Right lobe of liver (tissue), 4 donors: ENCODE data around the gene UBE2J1.

Source experiments
- POLR2A ChIP-seq: fragments of 450-650 bp; IDR thresholded peaks from one replicate; pipeline ENCODE4 v1.6.1; 2017; ENCODE audit warnings: antibody characterized with exemption, mild to moderate bottlenecking
- TF ChIP-seq, protein P1 (sequence below), 4 donors: fragments of 200-600 bp in 3 of 4; fragments of 450-650 bp in 1 of 4; IDR thresholded peaks; one replicate each; pipeline versions ENCODE4 v1.5.1 to v1.8.0; 2016 to 2022; ENCODE audit warnings: antibody characterized with exemption in 4 of 4, mild to moderate bottlenecking in 2 of 4
- donor health status: DM: no; HTN: no; CAD: no.
- donor health status: DM: no; HTN: no; CAD: no.
- donor health status: DM: no; HTN: yes; CAD: no.

DNA sequence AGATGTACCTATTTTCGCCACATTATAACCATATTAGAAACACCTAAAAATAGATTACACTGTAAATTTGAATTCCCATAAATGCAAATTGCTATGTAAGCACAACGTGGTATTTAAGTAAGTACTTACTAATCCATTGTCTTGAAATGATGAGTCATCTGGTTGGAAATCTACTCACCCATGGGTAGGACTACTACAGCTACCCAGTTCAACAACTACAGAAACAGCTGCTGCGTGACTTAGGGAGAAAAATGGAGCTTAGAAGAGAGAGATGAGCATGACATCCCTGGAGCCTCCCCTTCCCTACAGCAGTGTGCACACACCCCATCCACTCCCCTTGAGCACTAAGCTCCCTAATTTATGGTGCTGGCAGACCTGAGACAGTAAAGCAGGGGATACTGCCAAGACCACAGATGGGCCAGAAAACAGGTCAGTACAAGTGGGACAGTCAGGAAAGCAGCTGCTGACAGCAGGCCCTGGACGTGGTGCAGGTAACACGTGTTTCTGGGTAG is 32.7 kb upstream of the UBE2J1 start:
- TF ChIP-seq, protein P1, sequence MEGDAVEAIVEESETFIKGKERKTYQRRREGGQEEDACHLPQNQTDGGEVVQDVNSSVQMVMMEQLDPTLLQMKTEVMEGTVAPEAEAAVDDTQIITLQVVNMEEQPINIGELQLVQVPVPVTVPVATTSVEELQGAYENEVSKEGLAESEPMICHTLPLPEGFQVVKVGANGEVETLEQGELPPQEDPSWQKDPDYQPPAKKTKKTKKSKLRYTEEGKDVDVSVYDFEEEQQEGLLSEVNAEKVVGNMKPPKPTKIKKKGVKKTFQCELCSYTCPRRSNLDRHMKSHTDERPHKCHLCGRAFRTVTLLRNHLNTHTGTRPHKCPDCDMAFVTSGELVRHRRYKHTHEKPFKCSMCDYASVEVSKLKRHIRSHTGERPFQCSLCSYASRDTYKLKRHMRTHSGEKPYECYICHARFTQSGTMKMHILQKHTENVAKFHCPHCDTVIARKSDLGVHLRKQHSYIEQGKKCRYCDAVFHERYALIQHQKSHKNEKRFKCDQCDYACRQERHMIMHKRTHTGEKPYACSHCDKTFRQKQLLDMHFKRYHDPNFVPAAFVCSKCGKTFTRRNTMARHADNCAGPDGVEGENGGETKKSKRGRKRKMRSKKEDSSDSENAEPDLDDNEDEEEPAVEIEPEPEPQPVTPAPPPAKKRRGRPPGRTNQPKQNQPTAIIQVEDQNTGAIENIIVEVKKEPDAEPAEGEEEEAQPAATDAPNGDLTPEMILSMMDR (IDR thresholded peaks at IDR 0.05), result no peak
- no peak for TF ChIP-seq POLR2A
